Glutamatergic neuron (in vitro differentiated cells): ENCODE measurements around the gene PSME2. TPM values are rescaled to one million over a fixed set of nuclear protein-coding genes. Genes with fewer than 3 reads are reported as not detected.
"Not testable (repeated sequence)": the region's sequence is repeated elsewhere in the genome, so short reads cannot be mapped to it uniquely, and the experiment has no call there.

Source experiments
- DNase-seq: peaks from one replicate; pipeline ENCODE4 v3.0.0; 2022
- H3K27ac Mint-ChIP-seq: one replicate; pipeline ENCODE4 v1.8.0; 2020; ENCODE audit warnings: mild to moderate bottlenecking, mixed read lengths, inconsistent platforms; ENCODE audit not compliant: unreplicated experiment
- H3K27me3 Mint-ChIP-seq: one replicate; pipeline ENCODE4 v1.8.0; 2020; ENCODE audit warnings: mild to moderate bottlenecking, moderate library complexity, mixed read lengths, inconsistent platforms; ENCODE audit not compliant: unreplicated experiment
- H3K36me3 Mint-ChIP-seq: one replicate; pipeline ENCODE4 v1.8.0; 2020; ENCODE audit warnings: mild to moderate bottlenecking, mixed read lengths, inconsistent platforms; ENCODE audit not compliant: unreplicated experiment
- H3K4me1 Mint-ChIP-seq: one replicate; pipeline ENCODE4 v1.8.0; 2020; ENCODE audit warnings: mild to moderate bottlenecking, low read depth, mixed read lengths, inconsistent platforms; ENCODE audit not compliant: unreplicated experiment
- H3K4me3 Mint-ChIP-seq: one replicate; pipeline ENCODE4 v1.8.0; 2020; ENCODE audit warnings: mild to moderate bottlenecking, mixed read lengths, inconsistent platforms; ENCODE audit not compliant: unreplicated experiment
- H3K9me3 Mint-ChIP-seq: one replicate; pipeline ENCODE4 v1.8.0; 2020; ENCODE audit warnings: mild to moderate bottlenecking, moderate library complexity, mixed read lengths, inconsistent platforms; ENCODE audit not compliant: unreplicated experiment
- CTCF ChIP-seq: fragments of 200-600 bp; sonication (generic); IDR thresholded peaks from one replicate; pipeline ENCODE4 v1.5.0; 2021; ENCODE audit not compliant: partially characterized antibody, unreplicated experiment
- total RNA-seq: library from RNA; stranded (reverse); fragmentation: NEBNext Ultra II Directional; extraction: Animal tissue kit (Norgen Biotek cat#: 25700); gene quantifications from one replicate; pipeline ENCODE4 v1.2.1, GENCODE V29; 2021; ENCODE audit not compliant: unreplicated experiment

PSME2 gene
- total RNA-seq, 1 donor from 2014 or later: 58.9 TPM

DNA sequence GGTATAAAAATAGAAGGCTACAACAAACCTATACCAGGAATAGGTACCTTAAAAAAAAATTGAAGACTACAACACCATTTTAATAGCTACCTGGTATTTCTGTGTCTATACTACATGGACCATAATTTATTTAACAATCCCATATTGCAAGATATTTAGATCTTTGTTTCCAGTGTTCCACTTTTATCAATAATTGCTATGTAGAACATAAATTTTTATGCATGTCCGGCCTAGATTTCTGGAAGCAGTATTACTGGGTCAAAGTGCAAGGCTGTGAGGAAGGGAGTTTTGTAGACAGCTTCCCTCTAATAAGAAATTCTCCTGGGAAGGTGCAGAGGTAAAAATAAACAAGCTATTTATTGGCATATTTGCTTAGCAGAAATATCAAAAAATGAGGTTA, 35.9 kb downstream of the PSME2 start:
- no peaks in the 10 kb centered on the region for H3K36me3 Mint-ChIP-seq
- DNase-seq: no peak
- no peak overlapping the region for H3K27ac Mint-ChIP-seq
- H3K9me3 Mint-ChIP-seq: peaks cover 9% of the 10 kb centered on the region
- H3K27me3 Mint-ChIP-seq: peaks cover 4% of the 10 kb centered on the region
- TF ChIP-seq CTCF: no peak
- peaks cover 5% of the 10 kb centered on the region for H3K4me1 Mint-ChIP-seq
- no peak overlapping the region for H3K4me3 Mint-ChIP-seq

DNA sequence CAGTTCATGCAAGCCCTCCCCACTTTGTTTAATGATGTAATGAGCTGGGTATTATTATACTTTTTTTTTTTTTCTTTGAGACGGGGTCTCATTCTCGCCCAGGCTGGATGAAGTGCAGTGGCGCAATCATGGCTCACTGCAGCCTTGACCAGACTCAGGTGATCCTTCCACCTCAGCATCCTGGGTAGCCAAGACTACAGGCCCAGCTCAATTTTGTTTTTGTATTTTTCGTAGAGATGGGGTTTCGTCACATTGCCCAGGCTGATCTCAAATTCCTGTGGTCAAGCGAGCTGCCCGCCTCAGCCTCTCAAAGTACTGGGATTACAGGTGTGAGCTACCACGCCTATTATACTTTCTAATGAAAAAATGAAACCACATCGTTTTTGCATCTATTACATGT, 36.4 kb downstream of the PSME2 start:
- H3K4me3 Mint-ChIP-seq: no peak overlapping the region
- no peak overlapping the region for H3K27ac Mint-ChIP-seq
- peaks cover 2% of the 10 kb centered on the region for H3K4me1 Mint-ChIP-seq
- DNase-seq: no peak
- peaks cover 4% of the 10 kb centered on the region for H3K27me3 Mint-ChIP-seq
- peaks cover 7% of the 10 kb centered on the region for H3K9me3 Mint-ChIP-seq
- peaks cover 2% of the 10 kb centered on the region for H3K36me3 Mint-ChIP-seq
- no peak for TF ChIP-seq CTCF

GRCh38 chr14:24108336-24108874, 38.0 kb downstream of the PSME2 start:
- DNase-seq: no peak
- Mint-ChIP-seq H3K27me3 (peaks cover 2% of the 10 kb centered on the region), H3K4me3 (no peak overlapping the region), H3K36me3 (peaks cover 12% of the 10 kb centered on the region), H3K27ac (peak overlapping the region; percentile 75), H3K9me3 (no peaks in the 10 kb centered on the region), H3K4me1 (peaks cover 2% of the 10 kb centered on the region)
- no peak for TF ChIP-seq CTCF

GRCh38 chr14:24106672-24107271, 39.6 kb downstream of the PSME2 start:
- TF ChIP-seq CTCF: no peak
- Mint-ChIP-seq H3K4me3 (no peak overlapping the region), H3K27ac (no peak overlapping the region), H3K36me3 (peaks cover 16% of the 10 kb centered on the region), H3K4me1 (peaks cover 2% of the 10 kb centered on the region), H3K27me3 (peaks cover 3% of the 10 kb centered on the region), H3K9me3 (peaks cover 2% of the 10 kb centered on the region)
- no peak for DNase-seq

- Mint-ChIP-seq H3K36me3 (peaks cover 16% of the 10 kb centered on the region), H3K27ac (peak overlapping the region; percentile 2)
- H3K4me1 Mint-ChIP-seq, H3K27me3 Mint-ChIP-seq, DNase-seq, H3K4me3 Mint-ChIP-seq, H3K9me3 Mint-ChIP-seq: not testable (repeated sequence)
Measured at GRCh38 chr14:24105609-24106239, 40.7 kb downstream of the PSME2 start.
